DND-41 (cell line): Measurements from ENCODE around the gene TOMM70.

ENCODE experiments used
- EZH2 ChIP-seq: IDR thresholded peaks from 3 replicates; pipeline ENCODE4 v1.6.1; 2012; ENCODE audit warnings: borderline replicate concordance, low read depth, mild to moderate bottlenecking, moderate library complexity, low read length, inconsistent platforms; ENCODE audit not compliant: severe bottlenecking
- TF ChIP-seq, protein P1 (sequence below): IDR thresholded peaks from 2 replicates; pipeline ENCODE4 v1.5.1; 2012; ENCODE audit warnings: borderline replicate concordance, low read length, moderate library complexity, mild to moderate bottlenecking; ENCODE audit not compliant: poor library complexity, severe bottlenecking; ENCODE audit errors: extremely low read depth

DNA sequence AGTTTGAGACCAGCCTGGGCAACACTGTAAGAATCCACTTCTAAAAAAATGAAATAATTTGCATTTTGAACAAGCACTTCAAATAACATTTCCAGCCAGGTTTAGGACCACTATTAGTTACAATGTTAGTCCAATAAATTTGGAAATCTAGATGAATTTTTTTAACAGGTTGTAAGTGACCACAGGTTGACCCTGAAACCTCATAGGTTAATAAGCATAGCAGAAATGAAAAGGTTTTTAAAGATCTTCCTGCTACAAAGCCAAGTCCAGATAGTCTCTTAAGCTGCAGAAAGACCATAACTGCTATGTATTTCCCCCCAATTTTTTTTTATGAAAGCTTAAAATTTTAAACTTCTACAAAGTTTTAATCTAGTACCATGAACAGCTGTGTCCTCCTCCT lies 67.8 kb downstream of the TOMM70 start:
- TF ChIP-seq, protein P1, sequence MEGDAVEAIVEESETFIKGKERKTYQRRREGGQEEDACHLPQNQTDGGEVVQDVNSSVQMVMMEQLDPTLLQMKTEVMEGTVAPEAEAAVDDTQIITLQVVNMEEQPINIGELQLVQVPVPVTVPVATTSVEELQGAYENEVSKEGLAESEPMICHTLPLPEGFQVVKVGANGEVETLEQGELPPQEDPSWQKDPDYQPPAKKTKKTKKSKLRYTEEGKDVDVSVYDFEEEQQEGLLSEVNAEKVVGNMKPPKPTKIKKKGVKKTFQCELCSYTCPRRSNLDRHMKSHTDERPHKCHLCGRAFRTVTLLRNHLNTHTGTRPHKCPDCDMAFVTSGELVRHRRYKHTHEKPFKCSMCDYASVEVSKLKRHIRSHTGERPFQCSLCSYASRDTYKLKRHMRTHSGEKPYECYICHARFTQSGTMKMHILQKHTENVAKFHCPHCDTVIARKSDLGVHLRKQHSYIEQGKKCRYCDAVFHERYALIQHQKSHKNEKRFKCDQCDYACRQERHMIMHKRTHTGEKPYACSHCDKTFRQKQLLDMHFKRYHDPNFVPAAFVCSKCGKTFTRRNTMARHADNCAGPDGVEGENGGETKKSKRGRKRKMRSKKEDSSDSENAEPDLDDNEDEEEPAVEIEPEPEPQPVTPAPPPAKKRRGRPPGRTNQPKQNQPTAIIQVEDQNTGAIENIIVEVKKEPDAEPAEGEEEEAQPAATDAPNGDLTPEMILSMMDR, result no peak
- no peak for TF ChIP-seq EZH2
